ENCODE measurements around the gene GABRP.
A peak's percentile ranks its signal among the peaks of the same experiment; 100 is the strongest.

GABRP gene

GRCh38 chr5:170788626-170789304 is 5.2 kb downstream of the GABRP start:
- Histone ChIP-seq H3K27me3 (ENCODE audit: insufficient read depth, poor library complexity, severe bottlenecking) (no peaks in the 10 kb centered on the region), H3K27ac (replicated peaks) (no peak overlapping the region), H3K4me3 (replicated peaks; ENCODE audit: insufficient read depth, low read length) (no peak overlapping the region)
- DNase-seq (ENCODE audit: low read depth in 1 of 2, low spot score in 1 of 2), result no peak
- TF ChIP-seq POLR2AphosphoS5 (IDR thresholded peaks at IDR 0.05; ENCODE audit: low read depth) (no peak), REST (IDR thresholded peaks at IDR 0.05; ENCODE audit: insufficient replicate concordance, low read depth) (no peak), GABPA (IDR thresholded peaks at IDR 0.05; ENCODE audit: low read depth) (no peak), CTCF (IDR thresholded peaks at IDR 0.05; ENCODE audit: insufficient read depth, low read length) (no peak), SPI1 (IDR thresholded peaks at IDR 0.05; ENCODE audit: borderline replicate concordance, low read depth) (no peak)

GRCh38 chr5:170791325-170791954 is 7.9 kb downstream of the GABRP start:
- H3K27me3 ChIP-seq (ENCODE audit: insufficient read depth, poor library complexity, severe bottlenecking), result no peaks in the 10 kb centered on the region
- H3K4me3 ChIP-seq (replicated peaks; ENCODE audit: insufficient read depth, low read length), result no peak overlapping the region
- DNase-seq (ENCODE audit: low read depth in 1 of 2, low spot score in 1 of 2), result peak; percentile 7 to 43
- H3K27ac ChIP-seq (replicated peaks), result no peak overlapping the region
- TF ChIP-seq POLR2AphosphoS5 (IDR thresholded peaks at IDR 0.05; ENCODE audit: low read depth) (no peak), CTCF (IDR thresholded peaks at IDR 0.05; ENCODE audit: insufficient read depth, low read length) (peak; percentile 47)

- no peak for TF ChIP-seq GABPA (IDR thresholded peaks at IDR 0.05; ENCODE audit: low read depth)
- no peak for TF ChIP-seq REST (IDR thresholded peaks at IDR 0.05; ENCODE audit: insufficient replicate concordance, low read depth)
- TF ChIP-seq CTCF (IDR thresholded peaks at IDR 0.05; ENCODE audit: insufficient read depth, low read length), result no peak
- TF ChIP-seq SPI1 (IDR thresholded peaks at IDR 0.05; ENCODE audit: borderline replicate concordance, low read depth), result no peak
- no peak for TF ChIP-seq POLR2AphosphoS5 (IDR thresholded peaks at IDR 0.05; ENCODE audit: low read depth)
- Histone ChIP-seq H3K27ac (replicated peaks) (no peak overlapping the region), H3K27me3 (ENCODE audit: insufficient read depth, poor library complexity, severe bottlenecking) (no peaks in the 10 kb centered on the region), H3K4me3 (replicated peaks; ENCODE audit: insufficient read depth, low read length) (no peak overlapping the region)
- no peak for DNase-seq (ENCODE audit: low read depth in 1 of 2, low spot score in 1 of 2)
Measured at GRCh38 chr5:170792878-170793277, 9.4 kb downstream of the GABRP start.
